Measurements from ENCODE around the gene ATAD3B. TPM values are rescaled to one million over a fixed set of nuclear protein-coding genes. Genes with fewer than 3 reads are reported as not detected.

ATAD3B gene
- total and polyA plus RNA-seq, 2 donors from 2014 or later, result 13.3 to 28.8 TPM

DNA sequence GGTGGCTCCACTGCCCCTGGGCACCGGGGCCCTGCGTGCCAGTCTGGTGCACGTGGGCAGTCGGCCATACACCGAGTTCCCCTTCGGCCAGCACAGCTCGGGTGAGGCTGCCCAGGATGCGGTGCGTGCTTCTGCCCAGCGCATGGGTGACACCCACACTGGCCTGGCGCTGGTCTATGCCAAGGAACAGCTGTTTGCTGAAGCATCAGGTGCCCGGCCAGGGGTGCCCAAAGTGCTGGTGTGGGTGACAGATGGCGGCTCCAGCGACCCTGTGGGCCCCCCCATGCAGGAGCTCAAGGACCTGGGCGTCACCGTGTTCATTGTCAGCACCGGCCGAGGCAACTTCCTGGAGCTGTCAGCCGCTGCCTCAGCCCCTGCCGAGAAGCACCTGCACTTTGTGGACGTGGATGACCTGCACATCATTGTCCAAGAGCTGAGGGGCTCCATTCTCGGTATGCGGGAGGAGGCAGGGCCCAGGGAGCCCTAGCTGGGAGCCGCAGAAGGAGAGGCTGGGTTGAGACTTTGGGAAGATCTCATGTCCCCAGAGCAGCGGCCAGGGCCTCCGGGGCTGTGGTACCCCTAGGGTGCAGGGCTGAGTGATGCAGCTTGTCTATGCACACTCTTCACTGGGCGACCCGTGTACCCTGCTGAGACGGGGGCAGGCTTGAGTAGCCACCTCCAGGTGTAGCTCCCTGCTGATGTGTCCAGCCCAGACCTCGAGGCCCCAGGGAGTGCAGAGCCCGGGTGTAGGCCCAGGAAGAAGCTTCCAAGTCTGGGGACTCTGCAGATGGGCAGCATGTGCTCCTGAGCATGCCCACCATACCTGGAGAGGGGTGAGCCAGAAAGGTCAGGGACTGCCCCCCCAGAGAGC, 34.3 kb upstream of the ATAD3B start:
- TF ChIP-seq, protein P1, sequence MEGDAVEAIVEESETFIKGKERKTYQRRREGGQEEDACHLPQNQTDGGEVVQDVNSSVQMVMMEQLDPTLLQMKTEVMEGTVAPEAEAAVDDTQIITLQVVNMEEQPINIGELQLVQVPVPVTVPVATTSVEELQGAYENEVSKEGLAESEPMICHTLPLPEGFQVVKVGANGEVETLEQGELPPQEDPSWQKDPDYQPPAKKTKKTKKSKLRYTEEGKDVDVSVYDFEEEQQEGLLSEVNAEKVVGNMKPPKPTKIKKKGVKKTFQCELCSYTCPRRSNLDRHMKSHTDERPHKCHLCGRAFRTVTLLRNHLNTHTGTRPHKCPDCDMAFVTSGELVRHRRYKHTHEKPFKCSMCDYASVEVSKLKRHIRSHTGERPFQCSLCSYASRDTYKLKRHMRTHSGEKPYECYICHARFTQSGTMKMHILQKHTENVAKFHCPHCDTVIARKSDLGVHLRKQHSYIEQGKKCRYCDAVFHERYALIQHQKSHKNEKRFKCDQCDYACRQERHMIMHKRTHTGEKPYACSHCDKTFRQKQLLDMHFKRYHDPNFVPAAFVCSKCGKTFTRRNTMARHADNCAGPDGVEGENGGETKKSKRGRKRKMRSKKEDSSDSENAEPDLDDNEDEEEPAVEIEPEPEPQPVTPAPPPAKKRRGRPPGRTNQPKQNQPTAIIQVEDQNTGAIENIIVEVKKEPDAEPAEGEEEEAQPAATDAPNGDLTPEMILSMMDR (IDR thresholded peaks at IDR 0.05; ENCODE audit: borderline replicate concordance, extremely low read depth, insufficient read depth), result no peak
- H3K9ac ChIP-seq (ENCODE audit: low read length in 3 of 3), result peak overlapping the region in 1 of 3 donors; percentile 26
- peak overlapping the region in 1 of 3 donors; percentile 32 for H3K4me3 ChIP-seq (ENCODE audit: low read length in 3 of 3)
- no peak overlapping the region for H3K27ac ChIP-seq (ENCODE audit: low read depth in 2 of 2, low read length in 2 of 2)
- H3K4me1 ChIP-seq (ENCODE audit: control insufficient read depth in 2 of 3, insufficient read depth in 2 of 3, low read depth in 1 of 3, low read length in 3 of 3), result peaks cover 0 to 47% (median 12%) of the 10 kb centered on the region in 3 donors
- no peaks in the 10 kb centered on the region for H3K27me3 ChIP-seq (ENCODE audit: control insufficient read depth, insufficient read depth, low read length)
- peak in 2 of 5 donors; percentile 56 to 67 for DNase-seq
- intact Hi-C loops (cut with DNase I), result no loop called here
- no peaks in the 10 kb centered on the region for H3K9me3 ChIP-seq (ENCODE audit: control insufficient read depth in 2 of 3, insufficient read depth in 1 of 3, low read length in 3 of 3)
- H3K36me3 ChIP-seq (ENCODE audit: control insufficient read depth in 2 of 3, insufficient read depth in 3 of 3, low read length in 3 of 3), result no peaks in the 10 kb centered on the region
- FAIRE-seq, result no peak

DNA sequence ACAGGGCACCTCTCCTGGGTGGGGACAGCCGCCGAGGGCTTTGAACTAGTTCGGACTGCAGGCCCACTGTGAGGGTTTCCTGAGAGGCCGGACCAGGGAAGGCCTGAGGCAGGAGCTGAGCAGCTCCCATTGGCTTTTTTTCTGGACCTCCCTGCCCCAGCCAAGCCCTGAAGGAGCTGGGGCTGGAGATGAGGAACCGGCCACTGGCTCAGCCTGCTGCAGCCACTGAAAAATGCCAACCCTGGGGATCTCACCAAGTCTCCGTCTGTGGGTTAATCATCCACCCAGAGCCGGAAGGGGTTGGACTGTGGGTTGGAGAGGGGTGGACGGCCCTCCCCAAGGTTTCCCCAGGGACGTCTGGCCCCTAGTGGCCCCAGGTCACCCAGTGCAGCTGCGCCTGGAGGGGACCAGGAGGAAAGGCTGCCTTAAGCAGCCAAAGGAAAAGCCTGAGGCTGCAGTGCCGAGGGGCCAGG, 33.6 kb upstream of the ATAD3B start:
- Histone ChIP-seq H3K27ac (ENCODE audit: low read depth in 2 of 2, low read length in 2 of 2) (peak overlapping the region in 1 of 2 donors; percentile 45), H3K36me3 (ENCODE audit: control insufficient read depth in 2 of 3, insufficient read depth in 3 of 3, low read length in 3 of 3) (no peaks in the 10 kb centered on the region), H3K27me3 (ENCODE audit: control insufficient read depth, insufficient read depth, low read length) (no peaks in the 10 kb centered on the region), H3K9ac (ENCODE audit: low read length in 3 of 3) (peak overlapping the region in 1 of 3 donors; percentile 55), H3K9me3 (ENCODE audit: control insufficient read depth in 2 of 3, insufficient read depth in 1 of 3, low read length in 3 of 3) (no peaks in the 10 kb centered on the region), H3K4me3 (ENCODE audit: low read length in 3 of 3) (peak overlapping the region in 1 of 3 donors; percentile 32), H3K4me1 (ENCODE audit: control insufficient read depth in 2 of 3, insufficient read depth in 2 of 3, low read depth in 1 of 3, low read length in 3 of 3) (peaks cover 0 to 47% (median 12%) of the 10 kb centered on the region in 3 donors)
- peak; percentile 82 to 88 (median 87) for DNase-seq
- no peak for FAIRE-seq
- TF ChIP-seq, protein P1 (IDR thresholded peaks at IDR 0.05; ENCODE audit: borderline replicate concordance, extremely low read depth, insufficient read depth), result no peak
- intact Hi-C loops (cut with DNase I), result no loop called here

DNA sequence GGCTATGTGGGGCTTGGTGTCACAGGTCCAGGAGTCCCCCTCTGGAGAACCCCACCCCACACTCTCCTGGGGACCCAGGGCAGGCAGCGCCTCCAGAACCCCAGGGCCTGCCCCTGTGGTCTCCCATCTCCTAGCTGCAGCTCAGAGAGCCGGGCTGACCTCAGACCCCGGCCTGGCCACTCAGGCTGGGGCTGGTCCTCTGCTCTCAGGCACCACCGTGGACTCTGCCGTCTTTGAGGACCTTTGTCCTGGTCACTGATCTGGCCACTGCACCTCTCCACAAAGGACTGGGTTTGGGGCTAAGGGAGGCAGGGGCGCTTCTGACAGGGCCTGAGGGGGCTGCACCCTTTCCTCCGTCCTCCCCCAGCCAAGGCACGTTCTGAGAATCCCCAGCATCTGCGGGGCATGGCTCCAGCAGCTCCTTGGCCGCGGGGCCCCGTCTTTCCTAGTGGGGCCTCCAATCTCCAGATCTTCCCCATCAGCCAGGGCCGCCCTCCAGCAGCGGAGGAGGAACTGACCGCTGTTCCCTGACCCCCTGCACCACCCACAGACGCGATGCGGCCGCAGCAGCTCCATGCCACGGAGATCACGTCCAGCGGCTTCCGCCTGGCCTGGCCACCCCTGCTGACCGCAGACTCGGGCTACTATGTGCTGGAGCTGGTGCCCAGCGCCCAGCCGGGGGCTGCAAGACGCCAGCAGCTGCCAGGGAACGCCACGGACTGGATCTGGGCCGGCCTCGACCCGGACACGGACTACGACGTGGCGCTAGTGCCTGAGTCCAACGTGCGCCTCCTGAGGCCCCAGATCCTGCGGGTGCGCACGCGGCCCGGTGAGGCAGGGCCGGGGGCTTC, 32.8 kb upstream of the ATAD3B start:
- FAIRE-seq (no peak), DNase-seq (peak in 1 of 5 donors; percentile 75)
- Histone ChIP-seq H3K36me3 (ENCODE audit: control insufficient read depth in 2 of 3, insufficient read depth in 3 of 3, low read length in 3 of 3) (no peaks in the 10 kb centered on the region), H3K9me3 (ENCODE audit: control insufficient read depth in 2 of 3, insufficient read depth in 1 of 3, low read length in 3 of 3) (no peaks in the 10 kb centered on the region), H3K4me1 (ENCODE audit: control insufficient read depth in 2 of 3, insufficient read depth in 2 of 3, low read depth in 1 of 3, low read length in 3 of 3) (peaks cover 0 to 39% (median 12%) of the 10 kb centered on the region in 3 donors), H3K27ac (ENCODE audit: low read depth in 2 of 2, low read length in 2 of 2) (no peak overlapping the region), H3K27me3 (ENCODE audit: control insufficient read depth, insufficient read depth, low read length) (no peaks in the 10 kb centered on the region), H3K4me3 (ENCODE audit: low read length in 3 of 3) (peak overlapping the region in 1 of 3 donors; percentile 32), H3K9ac (ENCODE audit: low read length in 3 of 3) (peak overlapping the region in 1 of 3 donors; percentile 55)
- intact Hi-C loops (cut with DNase I), result no loop called here
- TF ChIP-seq, protein P1 (IDR thresholded peaks at IDR 0.05; ENCODE audit: borderline replicate concordance, extremely low read depth, insufficient read depth), result no peak
